Astrocyte (in vitro differentiated cells and primary cell): ENCODE results near the gene PIK3R2. TPM values are rescaled to one million over a fixed set of nuclear protein-coding genes. Genes with fewer than 3 reads are reported as not detected.
A peak's percentile ranks its signal among the peaks of the same experiment; 100 is the strongest.

ENCODE experiments used
- DNase-seq: peaks from one replicate; pipeline ENCODE4 v3.0.0-alpha.2; 2010; ENCODE audit warnings: low read depth
- FAIRE-seq: peaks from 2 replicates; lab custom pipeline; 2011; peaks lifted over from hg19 to GRCh38; lab: Jason Lieb, UNC
- H2AFZ ChIP-seq: 2 replicates; pipeline ENCODE4 v1.6.0; 2012; ENCODE audit warnings: low read depth, low read length, inconsistent platforms
- H3K27ac ChIP-seq: 2 replicates; pipeline ENCODE4 v1.5.1; 2011; ENCODE audit warnings: low read depth, low read length, inconsistent platforms
- H3K27me3 ChIP-seq: 2 replicates; pipeline ENCODE4 v1.6.0; 2011; ENCODE audit warnings: low read length, inconsistent platforms; ENCODE audit not compliant: insufficient read depth
- H3K36me3 ChIP-seq: 2 replicates; pipeline ENCODE4 v1.5.1; 2011; ENCODE audit warnings: low read length, inconsistent platforms; ENCODE audit not compliant: insufficient read depth
- H3K4me1 ChIP-seq: 2 replicates; pipeline ENCODE4 v1.5.1; 2011; ENCODE audit warnings: low read length, inconsistent platforms; ENCODE audit not compliant: insufficient read depth
- H3K4me2 ChIP-seq: 2 replicates; pipeline ENCODE4 v1.6.0; 2012; ENCODE audit warnings: low read length, inconsistent platforms
- H3K4me3 ChIP-seq: 2 replicates; pipeline ENCODE4 v1.5.1; 2011; ENCODE audit warnings: low read depth, mild to moderate bottlenecking, low read length, inconsistent platforms; ENCODE audit not compliant: insufficient read depth
- H3K79me2 ChIP-seq: 2 replicates; pipeline ENCODE4 v1.6.0; 2012; ENCODE audit warnings: mild to moderate bottlenecking, low read length, inconsistent platforms; ENCODE audit not compliant: insufficient read depth
- H3K9ac ChIP-seq: 2 replicates; pipeline ENCODE4 v1.6.0; 2012; ENCODE audit warnings: mild to moderate bottlenecking, low read length, inconsistent platforms
- H3K9me3 ChIP-seq: 2 replicates; pipeline ENCODE4 v1.5.1; 2012; ENCODE audit warnings: low read depth, mild to moderate bottlenecking, low read length, inconsistent platforms; ENCODE audit not compliant: insufficient read depth
- H4K20me1 ChIP-seq: 2 replicates; pipeline ENCODE4 v1.6.0; 2012; ENCODE audit warnings: low read length, inconsistent platforms; ENCODE audit not compliant: insufficient read depth
- H3K27ac Mint-ChIP-seq: one replicate; pipeline ENCODE4 v1.8.0; 2021; ENCODE audit warnings: mild to moderate bottlenecking, mixed read lengths; ENCODE audit not compliant: unreplicated experiment
- H3K27me3 Mint-ChIP-seq: one replicate; pipeline ENCODE4 v1.8.0; 2021; ENCODE audit warnings: low read depth, mixed read lengths; ENCODE audit not compliant: unreplicated experiment
- H3K36me3 Mint-ChIP-seq: one replicate; pipeline ENCODE4 v1.8.0; 2021; ENCODE audit warnings: low read depth, mixed read lengths; ENCODE audit not compliant: unreplicated experiment
- H3K4me1 Mint-ChIP-seq: one replicate; pipeline ENCODE4 v1.8.0; 2021; ENCODE audit warnings: low read depth, mixed read lengths; ENCODE audit not compliant: unreplicated experiment
- H3K4me3 Mint-ChIP-seq: one replicate; pipeline ENCODE4 v1.8.0; 2021; ENCODE audit warnings: mild to moderate bottlenecking, moderate library complexity, mixed read lengths; ENCODE audit not compliant: unreplicated experiment
- H3K9me3 Mint-ChIP-seq: one replicate; pipeline ENCODE4 v1.8.0; 2021; ENCODE audit warnings: mild to moderate bottlenecking, mixed read lengths; ENCODE audit not compliant: unreplicated experiment
- CTCF ChIP-seq: IDR thresholded peaks from 2 replicates; pipeline ENCODE4 v1.5.1; 2011; ENCODE audit warnings: low read depth, mild to moderate bottlenecking, inconsistent platforms, low read length, moderate library complexity; ENCODE audit not compliant: insufficient read depth
- EZH2 ChIP-seq: IDR thresholded peaks from 2 replicates; pipeline ENCODE4 v1.6.1; 2012; ENCODE audit warnings: mild to moderate bottlenecking, low read length, inconsistent platforms; ENCODE audit not compliant: insufficient read depth
- total RNA-seq: library from RNA; stranded (reverse); gene quantifications from 2 replicates; pipeline ENCODE4 v1.2.1, GENCODE V29; 2021

PIK3R2 gene
- total RNA-seq, 1 donor from 2014 or later = 58.4 TPM

GRCh38 chr19:18197306-18197705 lies 44.3 kb downstream of the PIK3R2 start:
- Histone ChIP-seq H3K9ac (no peak overlapping the region), H3K27me3 (no peaks in the 10 kb centered on the region), H3K9me3 (no peaks in the 10 kb centered on the region), H2AFZ (no peak overlapping the region), H3K4me1 (peaks cover 6% of the 10 kb centered on the region), H3K4me3 (no peak overlapping the region), H3K4me2 (no peak overlapping the region), H4K20me1 (peaks cover 11% of the 10 kb centered on the region), H3K27ac (no peak overlapping the region), H3K79me2 (peaks cover 7% of the 10 kb centered on the region), H3K36me3 (no peaks in the 10 kb centered on the region)
- TF ChIP-seq EZH2 (no peak), CTCF (no peak)
- H3K4me1 Mint-ChIP-seq = peaks cover 3% of the 10 kb centered on the region
- no peak overlapping the region for H3K27ac Mint-ChIP-seq
- peaks cover 16% of the 10 kb centered on the region for H3K36me3 Mint-ChIP-seq
- no peaks in the 10 kb centered on the region for H3K9me3 Mint-ChIP-seq
- H3K4me3 Mint-ChIP-seq = no peak overlapping the region
- DNase-seq = no peak
- no peak for FAIRE-seq
- no peaks in the 10 kb centered on the region for H3K27me3 Mint-ChIP-seq

- Histone ChIP-seq H3K9me3 (no peaks in the 10 kb centered on the region), H3K9ac (no peak overlapping the region), H3K27me3 (no peaks in the 10 kb centered on the region), H3K4me2 (no peak overlapping the region), H3K27ac (no peak overlapping the region), H4K20me1 (peaks cover 14% of the 10 kb centered on the region), H2AFZ (no peak overlapping the region), H3K36me3 (no peaks in the 10 kb centered on the region), H3K4me3 (no peak overlapping the region), H3K4me1 (peaks cover 9% of the 10 kb centered on the region), H3K79me2 (peaks cover 7% of the 10 kb centered on the region)
- Mint-ChIP-seq H3K4me3 (no peak overlapping the region), H3K27me3 (no peaks in the 10 kb centered on the region), H3K4me1 (peaks cover 3% of the 10 kb centered on the region), H3K9me3 (no peaks in the 10 kb centered on the region), H3K27ac (no peak overlapping the region), H3K36me3 (peaks cover 18% of the 10 kb centered on the region)
- no peak for FAIRE-seq
- DNase-seq = no peak
- TF ChIP-seq CTCF = no peak
- TF ChIP-seq EZH2 = no peak
These were observed 45.0 kb downstream of the PIK3R2 start for GRCh38 chr19:18197941-18198340.

- peaks cover 17% of the 10 kb centered on the region for H4K20me1 ChIP-seq
- H3K4me2 ChIP-seq = no peak overlapping the region
- Mint-ChIP-seq H3K4me1 (peaks cover 4% of the 10 kb centered on the region), H3K27ac (no peak overlapping the region), H3K9me3 (peaks cover 2% of the 10 kb centered on the region), H3K4me3 (peak overlapping the region; percentile 27), H3K36me3 (peaks cover 18% of the 10 kb centered on the region), H3K27me3 (peaks cover 2% of the 10 kb centered on the region)
- no peak overlapping the region for H2AFZ ChIP-seq
- TF ChIP-seq EZH2 (no peak), CTCF (no peak)
- H3K9ac ChIP-seq = no peak overlapping the region
- H3K9me3 ChIP-seq = no peaks in the 10 kb centered on the region
- no peaks in the 10 kb centered on the region for H3K36me3 ChIP-seq
- H3K27me3 ChIP-seq = no peaks in the 10 kb centered on the region
- H3K79me2 ChIP-seq = peaks cover 10% of the 10 kb centered on the region
- H3K27ac ChIP-seq = no peak overlapping the region
- peaks cover 13% of the 10 kb centered on the region for H3K4me1 ChIP-seq
- H3K4me3 ChIP-seq = no peak overlapping the region
- FAIRE-seq (no peak), DNase-seq (no peak)
These were observed 45.4 kb downstream of the PIK3R2 start for GRCh38 chr19:18198374-18198773.
